HCT116 (cell line): ENCODE results near the gene LACTBL1.

ENCODE experiments used
- CTCF ChIP-seq, 3 experiments: fragments of 200-600 bp in 1 of 3; sonication (generic) in 1 of 3; IDR thresholded peaks in 2 of 3; conservative IDR thresholded peaks in 1 of 3; 2 replicates each; pipeline ENCODE4 v1.5.1; 2012 to 2017; ENCODE audit warnings: low read depth in 2 of 3, low read length in 2 of 3, antibody characterized with exemption in 1 of 3, borderline replicate concordance in 1 of 3, control low read depth in 1 of 3, mild to moderate bottlenecking in 1 of 3, mixed read lengths in 1 of 3, mixed run types in 1 of 3, moderate library complexity in 1 of 3; ENCODE audit not compliant: insufficient read depth in 1 of 3
- EZH2 ChIP-seq: fragments of 200-600 bp; sonication (generic); IDR thresholded peaks from 2 replicates; pipeline ENCODE4 v1.6.1; 2017; ENCODE audit warnings: antibody characterized with exemption, mixed run types

GRCh38 chr1:22952694-22953056 is 20.0 kb downstream of the LACTBL1 start:
- no peak for TF ChIP-seq EZH2
- no peak for TF ChIP-seq CTCF (IDR thresholded peaks at IDR 0.05 in 2 of 3, conservative IDR thresholded peaks at IDR 0.05 in 1 of 3; ENCODE audit: borderline replicate concordance in 1 of 3, insufficient read depth in 1 of 3, low read depth in 2 of 3, low read length in 2 of 3)
